ENCODE results near the gene CHMP3.
"Not testable (repeated sequence)": the region's sequence is repeated elsewhere in the genome, so short reads cannot be mapped to it uniquely, and the experiment has no call there.

The CHMP3 gene

GRCh38 chr2:86549963-86550725 lies 13.1 kb downstream of the CHMP3 start:
- not testable (repeated sequence) for DNase-seq (ENCODE audit: low read depth in 2 of 2)

DNA sequence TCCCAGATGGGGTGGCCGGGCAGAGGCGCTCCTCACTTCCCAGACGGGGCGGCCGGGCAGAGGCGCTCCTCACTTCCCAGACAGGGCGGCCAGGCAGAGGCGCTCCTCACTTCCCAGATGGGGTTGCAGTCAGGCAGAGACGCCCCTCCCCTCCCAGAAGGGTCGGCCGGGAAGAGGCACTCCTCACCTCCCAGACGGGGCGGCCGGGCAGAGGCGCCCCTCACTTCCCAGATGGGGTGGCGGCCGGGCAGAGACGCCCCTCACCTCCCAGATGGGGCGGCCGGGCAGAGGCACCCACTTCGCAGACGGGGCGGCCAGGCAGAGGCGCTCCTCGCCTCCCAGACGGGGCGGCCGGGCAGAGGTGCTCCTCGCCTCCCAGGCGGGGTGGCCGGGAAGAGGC lies 13.8 kb downstream of the CHMP3 start:
- not testable (repeated sequence) for DNase-seq (ENCODE audit: low read depth in 2 of 2)

GRCh38 chr2:86548913-86549396 lies 14.3 kb downstream of the CHMP3 start:
- DNase-seq (ENCODE audit: low read depth in 2 of 2): not testable (repeated sequence)

DNA sequence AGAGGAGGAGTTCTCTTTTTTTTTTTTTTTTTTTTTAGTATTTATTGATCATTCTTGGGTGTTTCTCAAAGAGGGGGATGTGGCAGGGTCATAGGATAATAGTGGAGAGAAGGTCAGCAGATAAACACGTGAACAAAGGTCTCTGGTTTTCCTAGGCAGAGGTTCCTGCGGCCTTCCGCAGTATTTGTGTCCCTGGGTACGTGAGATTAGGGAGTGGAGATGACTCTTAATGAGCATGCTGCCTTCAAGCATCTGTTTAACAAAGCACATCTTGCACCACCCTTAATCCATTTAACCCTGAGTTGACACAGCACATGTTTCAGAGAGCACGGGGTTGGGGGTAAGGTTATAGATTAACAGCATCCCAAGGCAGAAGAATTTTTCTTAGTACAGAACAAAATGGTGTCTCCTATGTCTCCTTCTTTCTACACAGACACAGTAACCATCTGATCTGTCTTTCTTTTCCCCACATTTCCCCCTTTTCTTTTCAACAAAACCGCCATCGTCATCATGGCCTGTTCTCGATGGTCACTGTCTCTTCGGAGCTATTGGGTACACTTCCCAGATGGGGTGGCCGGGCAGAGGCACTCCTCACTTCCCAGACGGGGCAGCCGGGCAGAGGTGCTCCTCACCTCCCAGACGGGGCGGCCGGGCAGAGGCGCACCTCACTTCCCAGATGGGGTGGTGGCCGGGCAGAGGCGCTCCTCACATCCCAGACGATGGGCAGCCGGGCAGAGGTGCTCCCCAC lies 14.9 kb downstream of the CHMP3 start:
- not testable (repeated sequence) for DNase-seq (ENCODE audit: low read depth in 2 of 2)

GRCh38 chr2:86545296-86545924 lies 17.8 kb downstream of the CHMP3 start:
- not testable (repeated sequence) for DNase-seq (ENCODE audit: low read depth in 2 of 2)

- not testable (repeated sequence) for DNase-seq (ENCODE audit: low read depth in 2 of 2)
Measured at GRCh38 chr2:86544278-86545099, 18.8 kb downstream of the CHMP3 start.

DNA sequence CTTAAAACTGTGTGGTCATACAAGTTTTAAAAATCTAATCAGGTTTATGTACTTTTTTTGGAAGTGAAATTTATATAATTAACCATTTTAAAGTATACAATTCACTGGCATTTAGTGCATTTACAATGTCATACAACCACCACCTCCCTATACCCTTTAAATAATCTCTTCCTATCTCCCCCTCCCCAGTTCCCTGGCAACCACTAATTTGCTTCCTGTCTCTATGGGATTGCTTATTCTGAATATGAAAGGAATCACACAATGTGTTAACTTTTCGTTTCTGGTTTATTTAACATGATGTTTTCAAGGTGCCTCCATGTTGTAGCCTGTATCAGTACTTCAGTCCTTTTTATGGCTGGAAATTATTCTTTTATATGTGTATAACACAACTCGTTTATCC lies 19.4 kb downstream of the CHMP3 start:
- DNase-seq (ENCODE audit: low read depth in 2 of 2): no peak

DNA sequence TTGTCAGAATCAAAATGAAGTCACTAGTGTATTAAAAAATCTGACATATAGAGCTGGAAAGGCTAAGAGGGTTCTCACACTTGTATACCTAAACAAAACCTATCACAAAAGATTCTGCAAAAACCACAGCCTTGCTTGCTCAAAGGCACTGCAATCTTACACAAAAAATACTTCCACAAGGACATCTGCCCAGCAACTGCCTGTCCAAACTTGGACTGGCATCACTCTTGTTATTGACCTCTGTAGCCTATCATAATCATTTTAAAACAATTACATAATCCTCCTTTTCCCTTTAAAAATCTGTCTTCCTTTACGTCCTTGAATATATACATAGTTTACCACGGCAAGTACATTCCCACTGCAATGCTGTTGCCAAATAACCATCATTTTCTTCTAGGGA lies 19.9 kb downstream of the CHMP3 start:
- DNase-seq (ENCODE audit: low read depth in 2 of 2): no peak

DNA sequence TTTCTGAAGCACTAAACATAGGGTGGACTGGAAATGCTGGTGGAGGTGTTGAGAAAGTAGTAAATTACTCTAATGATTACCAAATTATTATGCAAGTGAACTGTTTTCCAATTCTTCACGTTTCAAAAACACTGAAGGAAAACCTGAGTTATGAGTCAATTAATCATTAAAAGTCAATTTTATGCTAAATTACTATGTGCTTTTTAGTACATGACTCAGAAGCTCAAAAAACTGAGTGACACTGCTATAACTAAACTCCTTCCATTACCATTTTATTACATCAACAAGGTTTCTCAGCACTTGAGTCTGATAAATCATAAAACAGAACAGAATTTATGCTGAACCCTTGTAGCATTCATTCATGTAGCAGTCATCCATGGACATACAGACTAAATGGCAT lies 20.4 kb downstream of the CHMP3 start:
- DNase-seq (ENCODE audit: low read depth in 2 of 2): no peak

- no peak for DNase-seq (ENCODE audit: low read depth in 2 of 2)
Measured at GRCh38 chr2:86541334-86541733, 21.9 kb downstream of the CHMP3 start.

- no peak for DNase-seq (ENCODE audit: low read depth in 2 of 2)
Measured at GRCh38 chr2:86533589-86533988, 29.7 kb downstream of the CHMP3 start.

GRCh38 chr2:86525421-86526340 lies 37.6 kb downstream of the CHMP3 start:
- no peak for DNase-seq (ENCODE audit: low read depth in 2 of 2)

DNA sequence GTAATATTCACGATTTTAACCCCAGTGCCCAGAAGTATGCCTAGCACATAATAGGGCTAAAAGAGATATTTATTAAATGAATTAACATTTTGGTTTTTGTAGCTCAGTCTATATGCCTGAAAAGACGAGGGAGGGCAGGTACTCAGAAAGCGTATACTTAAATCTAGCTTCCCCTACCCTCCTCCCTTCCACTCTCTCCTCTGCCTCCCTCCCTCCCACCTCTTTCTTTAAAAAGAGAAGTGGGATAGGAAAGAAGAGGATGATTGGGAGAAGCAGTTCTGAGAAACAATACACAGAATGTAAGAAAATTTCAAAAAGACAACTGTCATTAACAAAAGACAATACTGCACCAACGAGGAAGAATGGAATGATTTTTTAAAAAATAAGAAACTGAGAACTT lies 39.8 kb downstream of the CHMP3 start:
- DNase-seq (ENCODE audit: low read depth in 2 of 2): no peak

DNA sequence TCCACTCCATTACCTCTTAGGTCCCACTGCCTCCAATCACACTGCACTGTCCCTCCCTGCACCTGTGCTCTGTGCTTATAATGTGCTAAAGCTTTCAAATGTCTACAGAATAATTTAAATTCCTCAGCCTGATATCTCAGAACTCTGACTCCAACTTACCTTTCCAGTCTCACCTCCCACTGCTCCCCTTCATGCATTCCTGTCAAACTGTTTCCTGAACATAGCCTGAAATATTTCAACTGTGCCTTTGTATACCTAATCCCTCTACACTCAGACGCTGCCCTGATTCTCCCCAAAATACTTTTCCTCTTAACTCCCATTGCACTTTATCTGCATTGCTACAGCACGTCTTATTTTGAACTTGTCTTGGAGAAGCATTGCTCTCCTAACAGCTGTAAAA lies 40.5 kb downstream of the CHMP3 start:
- DNase-seq (ENCODE audit: low read depth in 2 of 2): no peak

DNA sequence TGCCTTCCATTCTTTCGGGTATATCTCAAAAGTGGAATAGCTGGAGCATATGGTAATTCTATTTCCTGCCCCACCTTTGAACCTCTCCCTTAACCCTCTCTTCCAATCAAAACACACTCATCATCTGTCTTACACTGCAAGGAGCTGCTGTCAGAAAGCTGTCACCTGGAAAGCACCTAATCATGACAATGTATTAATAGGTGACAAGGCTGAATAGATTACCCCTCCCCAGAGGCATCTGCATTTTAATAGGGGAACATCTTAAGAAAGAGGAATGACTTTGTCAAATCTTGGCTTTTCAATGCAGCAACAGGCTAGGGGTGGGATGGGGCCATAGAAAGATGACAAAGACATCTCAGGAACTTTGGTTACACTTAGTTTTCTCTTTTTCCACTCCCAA lies 41.3 kb downstream of the CHMP3 start:
- DNase-seq (ENCODE audit: low read depth in 2 of 2): no peak

DNA sequence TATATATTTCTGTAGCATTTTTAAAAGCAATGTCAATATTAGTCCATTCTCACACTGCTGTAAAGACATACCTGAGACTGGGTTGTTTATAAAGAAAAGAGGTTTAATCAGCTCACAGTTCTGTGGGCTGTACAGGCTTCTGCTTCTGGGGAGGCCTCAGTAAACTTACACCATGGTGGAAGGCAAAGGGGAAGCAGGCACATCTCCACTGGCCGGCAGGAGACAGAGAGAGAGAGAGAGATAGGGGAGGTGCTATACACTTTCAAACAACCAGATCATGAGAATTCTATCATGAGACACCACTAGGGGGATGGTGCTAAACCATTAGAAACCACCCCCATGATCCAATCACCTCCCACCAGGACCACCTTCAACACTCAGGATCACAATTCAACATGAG lies 43.1 kb downstream of the CHMP3 start:
- DNase-seq (ENCODE audit: low read depth in 2 of 2): no peak

DNA sequence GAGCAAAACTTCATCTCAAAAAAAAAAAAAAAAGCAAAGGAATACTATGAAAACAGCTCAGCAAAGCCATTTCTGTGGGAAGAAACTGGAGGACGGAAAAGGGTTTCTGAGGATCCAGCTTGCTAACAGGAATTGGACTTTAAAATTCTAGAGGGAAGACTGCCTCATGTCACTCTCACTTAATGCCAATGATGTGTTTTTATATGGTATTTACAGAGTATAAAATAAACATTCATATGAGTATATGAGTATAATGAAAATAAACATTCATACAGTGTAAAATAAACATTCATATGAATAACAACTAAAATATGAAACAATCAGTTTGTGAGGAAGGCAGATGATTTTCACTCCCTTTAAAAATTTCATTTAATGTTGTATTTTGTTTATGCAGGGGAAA lies 43.9 kb downstream of the CHMP3 start:
- no peak for DNase-seq (ENCODE audit: low read depth in 2 of 2)

GRCh38 chr2:86518481-86518880 lies 44.8 kb downstream of the CHMP3 start:
- DNase-seq (ENCODE audit: low read depth in 2 of 2): no peak

DNA sequence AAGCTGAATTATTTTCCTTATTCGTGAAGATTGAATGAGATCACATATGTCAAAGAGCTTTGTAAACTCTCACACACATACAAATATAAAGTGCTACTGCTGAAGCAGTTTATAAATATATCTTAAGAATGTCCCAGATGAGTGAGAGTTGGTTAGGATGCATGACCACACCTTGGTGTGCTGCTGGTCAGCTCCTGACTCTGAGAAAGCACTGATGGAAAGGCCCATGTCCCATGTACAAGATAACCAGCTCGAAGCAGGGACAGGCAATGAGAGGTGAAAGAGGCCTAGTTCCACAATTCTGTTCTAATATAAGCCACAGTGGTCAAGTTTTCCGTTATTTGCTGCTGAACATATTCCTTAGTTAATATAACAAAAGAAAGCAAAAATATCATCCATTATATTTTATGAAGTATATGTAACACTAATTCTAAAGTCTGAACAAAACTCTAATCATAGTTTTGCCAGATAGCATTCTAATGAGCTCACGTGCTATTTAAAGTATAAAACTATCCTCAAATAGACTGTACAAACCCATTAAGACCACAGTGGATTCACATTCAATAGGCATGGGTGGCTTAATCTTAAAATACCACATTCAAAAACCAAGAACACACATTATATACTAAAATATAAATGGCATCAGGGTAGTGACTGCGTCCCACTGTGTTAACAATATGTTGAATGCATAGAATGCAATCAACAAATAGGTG lies 49.1 kb downstream of the CHMP3 start:
- no peak for DNase-seq (ENCODE audit: low read depth in 2 of 2)

GRCh38 chr2:86512892-86513291 lies 50.4 kb downstream of the CHMP3 start:
- no peak for DNase-seq (ENCODE audit: low read depth in 2 of 2)

Data from stimulated activated CD8-positive, alpha-beta memory T cell treated with anti-CD3 and anti-CD28 coated beads, Interleukin-2, amount 100 ng/mL, for 48 hours (primary cell).